T-helper 1 cell treated with Interleukin-12 subunit alpha and Interleukin-12 subunit beta and Interleukin-4 antibody, amounts not matched to agents 30 μg/mL and 1 μg/mL, for 36 hours (primary cell): ENCODE data around the gene CTNNA2.

Source experiments
- H3K27ac Mint-ChIP-seq: one replicate; pipeline ENCODE4 v1.8.0; 2021; ENCODE audit warnings: mild to moderate bottlenecking, mixed read lengths
- H3K27me3 Mint-ChIP-seq: one replicate; pipeline ENCODE4 v1.8.0; 2021; ENCODE audit warnings: low read depth, mixed read lengths
- H3K36me3 Mint-ChIP-seq: one replicate; pipeline ENCODE4 v1.8.0; 2021; ENCODE audit warnings: low read depth, mixed read lengths
- H3K4me1 Mint-ChIP-seq: one replicate; pipeline ENCODE4 v1.8.0; 2021; ENCODE audit warnings: low read depth, mixed read lengths
- H3K4me3 Mint-ChIP-seq: one replicate; pipeline ENCODE4 v1.8.0; 2021; ENCODE audit warnings: mild to moderate bottlenecking, moderate library complexity, mixed read lengths
- H3K9me3 Mint-ChIP-seq: one replicate; pipeline ENCODE4 v1.8.0; 2021; ENCODE audit warnings: mixed read lengths

The CTNNA2 gene

GRCh38 chr2:79580175-79580574, 67.3 kb downstream of the CTNNA2 start:
- Mint-ChIP-seq H3K27me3 (no peaks in the 10 kb centered on the region), H3K27ac (no peak overlapping the region), H3K4me1 (no peaks in the 10 kb centered on the region), H3K9me3 (peaks cover 2% of the 10 kb centered on the region), H3K4me3 (no peak overlapping the region), H3K36me3 (no peaks in the 10 kb centered on the region)

GRCh38 chr2:79585701-79586433, 73.0 kb downstream of the CTNNA2 start:
- Mint-ChIP-seq H3K27ac (no peak overlapping the region), H3K4me1 (no peaks in the 10 kb centered on the region), H3K4me3 (no peak overlapping the region), H3K9me3 (peaks cover 30% of the 10 kb centered on the region), H3K36me3 (no peaks in the 10 kb centered on the region), H3K27me3 (no peaks in the 10 kb centered on the region)

GRCh38 chr2:79591281-79591680, 78.4 kb downstream of the CTNNA2 start:
- H3K4me3 Mint-ChIP-seq = no peak overlapping the region

GRCh38 chr2:79593237-79593867, 80.5 kb downstream of the CTNNA2 start:
- no peak overlapping the region for H3K4me3 Mint-ChIP-seq
- H3K27me3 Mint-ChIP-seq = no peaks in the 10 kb centered on the region

More at GRCh38 chr2:79591281-79591680, 78.4 kb downstream of the CTNNA2 start:
- Mint-ChIP-seq H3K36me3 (no peaks in the 10 kb centered on the region), H3K9me3 (peaks cover 28% of the 10 kb centered on the region), H3K4me1 (no peaks in the 10 kb centered on the region), H3K27ac (no peak overlapping the region), H3K27me3 (no peaks in the 10 kb centered on the region)

GRCh38 chr2:79596403-79596802, 83.6 kb downstream of the CTNNA2 start:
- no peaks in the 10 kb centered on the region for H3K27me3 Mint-ChIP-seq
- H3K36me3 Mint-ChIP-seq = no peaks in the 10 kb centered on the region
- H3K4me3 Mint-ChIP-seq = no peak overlapping the region
- no peak overlapping the region for H3K27ac Mint-ChIP-seq
- peaks cover 10% of the 10 kb centered on the region for H3K9me3 Mint-ChIP-seq
- H3K4me1 Mint-ChIP-seq = no peaks in the 10 kb centered on the region

More at GRCh38 chr2:79593237-79593867, 80.5 kb downstream of the CTNNA2 start:
- Mint-ChIP-seq H3K36me3 (no peaks in the 10 kb centered on the region), H3K27ac (no peak overlapping the region), H3K4me1 (no peaks in the 10 kb centered on the region), H3K9me3 (peaks cover 15% of the 10 kb centered on the region)

GRCh38 chr2:79604748-79605147, 91.9 kb downstream of the CTNNA2 start:
- no peak overlapping the region for H3K4me3 Mint-ChIP-seq
- no peak overlapping the region for H3K27ac Mint-ChIP-seq
- no peaks in the 10 kb centered on the region for H3K4me1 Mint-ChIP-seq
- H3K27me3 Mint-ChIP-seq = no peaks in the 10 kb centered on the region
- H3K9me3 Mint-ChIP-seq = peaks cover 28% of the 10 kb centered on the region
- H3K36me3 Mint-ChIP-seq = no peaks in the 10 kb centered on the region

GRCh38 chr2:79611448-79612016, 98.7 kb downstream of the CTNNA2 start:
- peaks cover 14% of the 10 kb centered on the region for H3K9me3 Mint-ChIP-seq
- H3K36me3 Mint-ChIP-seq = no peaks in the 10 kb centered on the region
- no peaks in the 10 kb centered on the region for H3K27me3 Mint-ChIP-seq

GRCh38 chr2:79612999-79613398, 100.1 kb downstream of the CTNNA2 start:
- no peaks in the 10 kb centered on the region for H3K4me1 Mint-ChIP-seq
- H3K36me3 Mint-ChIP-seq = no peaks in the 10 kb centered on the region
- no peak overlapping the region for H3K27ac Mint-ChIP-seq
- H3K27me3 Mint-ChIP-seq = no peaks in the 10 kb centered on the region
- H3K9me3 Mint-ChIP-seq = peaks cover 9% of the 10 kb centered on the region
- no peak overlapping the region for H3K4me3 Mint-ChIP-seq

More at GRCh38 chr2:79611448-79612016, 98.7 kb downstream of the CTNNA2 start:
- H3K4me3 Mint-ChIP-seq = no peak overlapping the region
- no peak overlapping the region for H3K27ac Mint-ChIP-seq
- no peaks in the 10 kb centered on the region for H3K4me1 Mint-ChIP-seq

- H3K27ac Mint-ChIP-seq = no peak overlapping the region
Observed at GRCh38 chr2:79619442-79619841, 106.6 kb downstream of the CTNNA2 start.

GRCh38 chr2:79619976-79620375, 107.1 kb downstream of the CTNNA2 start:
- Mint-ChIP-seq H3K27ac (no peak overlapping the region), H3K36me3 (no peaks in the 10 kb centered on the region), H3K9me3 (peaks cover 17% of the 10 kb centered on the region), H3K27me3 (no peaks in the 10 kb centered on the region), H3K4me1 (no peaks in the 10 kb centered on the region), H3K4me3 (no peak overlapping the region)

More at GRCh38 chr2:79619442-79619841, 106.6 kb downstream of the CTNNA2 start:
- Mint-ChIP-seq H3K4me1 (no peaks in the 10 kb centered on the region), H3K9me3 (peaks cover 17% of the 10 kb centered on the region), H3K27me3 (no peaks in the 10 kb centered on the region), H3K36me3 (no peaks in the 10 kb centered on the region), H3K4me3 (no peak overlapping the region)

- Mint-ChIP-seq H3K36me3 (no peaks in the 10 kb centered on the region), H3K9me3 (peaks cover 19% of the 10 kb centered on the region), H3K27ac (no peak overlapping the region), H3K4me1 (no peaks in the 10 kb centered on the region), H3K27me3 (no peaks in the 10 kb centered on the region), H3K4me3 (no peak overlapping the region)
Observed at GRCh38 chr2:79620679-79621078, 107.8 kb downstream of the CTNNA2 start.

- Mint-ChIP-seq H3K27ac (no peak overlapping the region), H3K4me3 (no peak overlapping the region), H3K4me1 (no peaks in the 10 kb centered on the region), H3K27me3 (no peaks in the 10 kb centered on the region), H3K9me3 (peaks cover 15% of the 10 kb centered on the region), H3K36me3 (no peaks in the 10 kb centered on the region)
Observed at GRCh38 chr2:79621252-79621651, 108.4 kb downstream of the CTNNA2 start.

- Mint-ChIP-seq H3K9me3 (peaks cover 15% of the 10 kb centered on the region), H3K27ac (no peak overlapping the region), H3K27me3 (no peaks in the 10 kb centered on the region)
Observed at GRCh38 chr2:79621755-79622154, 108.9 kb downstream of the CTNNA2 start.

GRCh38 chr2:79622508-79622907, 109.7 kb downstream of the CTNNA2 start:
- no peak overlapping the region for H3K4me3 Mint-ChIP-seq
- peaks cover 15% of the 10 kb centered on the region for H3K9me3 Mint-ChIP-seq
- H3K27me3 Mint-ChIP-seq = no peaks in the 10 kb centered on the region
- H3K36me3 Mint-ChIP-seq = no peaks in the 10 kb centered on the region
- no peak overlapping the region for H3K27ac Mint-ChIP-seq
- no peaks in the 10 kb centered on the region for H3K4me1 Mint-ChIP-seq

More at GRCh38 chr2:79621755-79622154, 108.9 kb downstream of the CTNNA2 start:
- Mint-ChIP-seq H3K4me3 (no peak overlapping the region), H3K36me3 (no peaks in the 10 kb centered on the region), H3K4me1 (no peaks in the 10 kb centered on the region)

GRCh38 chr2:79627237-79627636, 114.4 kb downstream of the CTNNA2 start:
- H3K4me1 Mint-ChIP-seq = no peaks in the 10 kb centered on the region
- H3K9me3 Mint-ChIP-seq = peaks cover 18% of the 10 kb centered on the region
- no peaks in the 10 kb centered on the region for H3K36me3 Mint-ChIP-seq
- H3K4me3 Mint-ChIP-seq = no peak overlapping the region
- no peak overlapping the region for H3K27ac Mint-ChIP-seq
- H3K27me3 Mint-ChIP-seq = no peaks in the 10 kb centered on the region
